Left ventricle myocardium inferior (tissue), 1 donor: ENCODE data around the gene KLRF2. TPM values are rescaled to one million over a fixed set of nuclear protein-coding genes. Genes with fewer than 3 reads are reported as not detected.

Experiments
- DNase-seq: peaks from one replicate; pipeline ENCODE4 v3.0.0-alpha.2; 2020
- H3K27ac ChIP-seq: fragments of 200-600 bp; replicated peaks from 2 replicates; pipeline ENCODE4 v1.8.0; 2021
- H3K27me3 ChIP-seq: fragments of 200-600 bp; 2 replicates; pipeline ENCODE4 v1.8.0; 2021; ENCODE audit warnings: low read depth
- H3K36me3 ChIP-seq: fragments of 200-600 bp; 2 replicates; pipeline ENCODE4 v1.8.0; 2021
- H3K4me1 ChIP-seq: fragments of 200-600 bp; 2 replicates; pipeline ENCODE4 v1.8.0; 2021
- H3K4me3 ChIP-seq: fragments of 200-600 bp; 2 replicates; pipeline ENCODE4 v1.8.0; 2021; ENCODE audit warnings: mild to moderate bottlenecking, moderate library complexity
- H3K9me3 ChIP-seq: fragments of 200-600 bp; replicated peaks from 2 replicates; pipeline ENCODE4 v1.8.0; 2021
- intact Hi-C: fragments of 100-400 bp; cut with micrococcal nuclease; formaldehyde crosslinking; loops from one replicate; pipeline ENCODE4 v1.11.0; 2022
- total RNA-seq: library from RNA; stranded (reverse); fragmentation: NEBNext Ultra II Directional; extraction: Animal tissue kit (Norgen Biotek cat#: 25700); gene quantifications from one replicate; pipeline ENCODE4 v1.2.1, GENCODE V29; 2021
- TF ChIP-seq, protein P1 (sequence below): fragments of 200-600 bp; IDR thresholded peaks from 2 replicates; pipeline ENCODE4 v1.8.0; 2021; ENCODE audit warnings: antibody characterized with exemption, mild to moderate bottlenecking, borderline replicate concordance
- donor health status: DM: no; HTN: yes; CAD: no; lungs with severe emphysema.

Gene KLRF2
- total RNA-seq, 1 donor from 2014 or later: not detected

- no peaks in the 10 kb centered on the region for H3K4me1 ChIP-seq
- no peak for DNase-seq
- TF ChIP-seq, protein P1, sequence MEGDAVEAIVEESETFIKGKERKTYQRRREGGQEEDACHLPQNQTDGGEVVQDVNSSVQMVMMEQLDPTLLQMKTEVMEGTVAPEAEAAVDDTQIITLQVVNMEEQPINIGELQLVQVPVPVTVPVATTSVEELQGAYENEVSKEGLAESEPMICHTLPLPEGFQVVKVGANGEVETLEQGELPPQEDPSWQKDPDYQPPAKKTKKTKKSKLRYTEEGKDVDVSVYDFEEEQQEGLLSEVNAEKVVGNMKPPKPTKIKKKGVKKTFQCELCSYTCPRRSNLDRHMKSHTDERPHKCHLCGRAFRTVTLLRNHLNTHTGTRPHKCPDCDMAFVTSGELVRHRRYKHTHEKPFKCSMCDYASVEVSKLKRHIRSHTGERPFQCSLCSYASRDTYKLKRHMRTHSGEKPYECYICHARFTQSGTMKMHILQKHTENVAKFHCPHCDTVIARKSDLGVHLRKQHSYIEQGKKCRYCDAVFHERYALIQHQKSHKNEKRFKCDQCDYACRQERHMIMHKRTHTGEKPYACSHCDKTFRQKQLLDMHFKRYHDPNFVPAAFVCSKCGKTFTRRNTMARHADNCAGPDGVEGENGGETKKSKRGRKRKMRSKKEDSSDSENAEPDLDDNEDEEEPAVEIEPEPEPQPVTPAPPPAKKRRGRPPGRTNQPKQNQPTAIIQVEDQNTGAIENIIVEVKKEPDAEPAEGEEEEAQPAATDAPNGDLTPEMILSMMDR: no peak
- H3K27ac ChIP-seq: no peak overlapping the region
- H3K9me3 ChIP-seq: peaks cover 22% of the 10 kb centered on the region
- no peaks in the 10 kb centered on the region for H3K36me3 ChIP-seq
- no peak overlapping the region for H3K4me3 ChIP-seq
- intact Hi-C loops: no loop called here
- peaks cover 4% of the 10 kb centered on the region for H3K27me3 ChIP-seq
Observed at GRCh38 chr12:9900930-9901329, 19.6 kb downstream of the KLRF2 start.

DNA sequence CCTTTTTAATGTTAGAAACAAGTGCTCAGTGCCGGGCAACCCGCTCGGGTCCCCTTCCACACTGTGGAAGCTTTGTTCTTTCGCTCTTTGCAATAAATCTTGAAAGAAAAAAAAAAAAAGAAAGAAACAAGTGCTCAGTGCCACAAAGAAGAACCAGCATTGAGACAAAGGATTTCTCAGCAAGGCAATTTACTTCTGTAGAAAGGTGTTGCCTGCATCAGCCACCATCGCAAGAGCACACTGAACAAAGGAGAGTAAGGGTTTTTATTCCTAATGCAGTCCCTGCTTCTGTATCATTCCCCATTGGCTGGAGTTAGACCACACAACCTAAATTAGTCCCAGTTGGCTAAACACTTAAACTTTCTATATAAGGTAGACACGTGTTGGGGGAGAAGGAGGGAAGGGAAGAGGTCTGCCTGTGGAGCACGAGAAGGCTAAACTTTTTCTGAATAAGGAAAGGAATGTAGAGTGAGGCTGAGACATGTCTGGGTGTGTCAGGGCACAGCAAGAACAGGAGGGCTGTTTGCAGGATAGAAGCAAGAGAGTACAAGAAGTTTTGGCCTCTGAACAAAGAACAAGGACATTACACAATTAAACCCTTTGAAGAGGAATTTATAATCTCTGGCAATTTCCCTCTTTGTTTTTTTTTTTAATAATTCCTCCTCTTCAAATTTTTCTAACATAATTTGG, 21.4 kb downstream of the KLRF2 start:
- intact Hi-C loops: no loop called here
- Histone ChIP-seq H3K4me1 (no peaks in the 10 kb centered on the region), H3K36me3 (no peaks in the 10 kb centered on the region), H3K27ac (no peak overlapping the region), H3K9me3 (peaks cover 22% of the 10 kb centered on the region), H3K4me3 (no peak overlapping the region), H3K27me3 (peaks cover 1% of the 10 kb centered on the region)
- TF ChIP-seq, protein P1: no peak
- DNase-seq: no peak

GRCh38 chr12:9906873-9907272, 25.6 kb downstream of the KLRF2 start:
- Histone ChIP-seq H3K36me3 (no peaks in the 10 kb centered on the region), H3K9me3 (peaks cover 39% of the 10 kb centered on the region), H3K27me3 (no peaks in the 10 kb centered on the region), H3K27ac (no peak overlapping the region), H3K4me3 (no peak overlapping the region), H3K4me1 (no peaks in the 10 kb centered on the region)
- TF ChIP-seq, protein P1: no peak
- intact Hi-C loops: loop anchor here (5.0 kb wide), 1 partner anchor 80 kb away; the partner anchor contains the start of gene KLRF1
- no peak for DNase-seq

DNA sequence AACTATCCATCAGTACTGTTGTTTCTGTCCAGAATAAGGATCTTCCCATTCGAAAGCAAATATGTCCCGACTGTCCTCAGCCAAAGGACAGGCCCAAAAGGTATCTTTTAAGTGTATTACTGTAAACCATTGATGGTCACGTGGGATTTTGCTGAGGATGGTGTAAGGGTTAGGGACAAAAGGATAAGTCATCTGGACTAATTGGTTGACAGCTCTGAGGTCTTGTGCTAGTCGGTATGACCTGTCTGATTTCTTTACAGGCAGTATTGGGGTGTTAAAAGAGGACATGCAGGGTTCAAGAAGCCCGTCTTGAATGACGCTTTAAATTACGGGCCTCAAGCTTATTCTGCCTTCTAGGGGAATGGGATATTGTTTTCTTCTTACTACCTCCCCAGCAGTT, 26.5 kb downstream of the KLRF2 start:
- DNase-seq: no peak
- peaks cover 39% of the 10 kb centered on the region for H3K9me3 ChIP-seq
- intact Hi-C loops: loop anchor here (5.0 kb wide), 1 partner anchor 80 kb away; the partner anchor contains the start of gene KLRF1
- no peaks in the 10 kb centered on the region for H3K36me3 ChIP-seq
- no peaks in the 10 kb centered on the region for H3K27me3 ChIP-seq
- H3K27ac ChIP-seq: no peak overlapping the region
- TF ChIP-seq, protein P1: no peak
- no peak overlapping the region for H3K4me3 ChIP-seq
- H3K4me1 ChIP-seq: no peaks in the 10 kb centered on the region

DNA sequence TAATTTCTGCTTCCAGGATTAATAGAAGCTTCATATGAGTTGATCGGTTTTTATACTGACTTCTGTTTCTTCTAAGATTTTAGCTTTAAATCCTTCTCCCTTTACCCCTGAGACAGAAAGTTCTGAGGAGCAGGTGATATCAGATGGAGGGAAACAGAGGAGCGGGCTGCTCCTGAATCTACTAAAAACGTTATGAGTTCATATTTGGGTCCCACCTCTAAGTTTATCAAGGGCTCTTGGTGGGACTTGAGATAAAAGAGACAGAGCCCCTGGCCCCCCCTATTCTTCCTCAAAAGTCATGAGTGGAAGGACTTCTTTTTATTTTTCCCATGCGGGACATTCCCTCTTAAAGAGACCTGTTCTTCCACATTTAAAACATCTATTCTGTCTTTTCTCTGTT, 27.1 kb downstream of the KLRF2 start:
- Histone ChIP-seq H3K27ac (no peak overlapping the region), H3K27me3 (no peaks in the 10 kb centered on the region), H3K4me1 (no peaks in the 10 kb centered on the region), H3K4me3 (no peak overlapping the region), H3K9me3 (peaks cover 34% of the 10 kb centered on the region), H3K36me3 (no peaks in the 10 kb centered on the region)
- TF ChIP-seq, protein P1: no peak
- intact Hi-C loops: loop anchor here (5.0 kb wide), 1 partner anchor 81 kb away; the partner anchor contains the start of gene KLRF1
- no peak for DNase-seq
